Renal pelvis (tissue), 4 donors: Measurements from ENCODE around the gene ARL2. TPM values are rescaled to one million over a fixed set of nuclear protein-coding genes. Genes with fewer than 3 reads are reported as not detected.

Experiments used
- DNase-seq: peaks from one replicate; pipeline ENCODE4 v3.0.0-alpha.2; 2013
- polyA plus RNA-seq, 3 donors: library from polyadenylated mRNA; unstranded; fragments of 120-200 nt; gene quantifications; one replicate each; pipeline ENCODE4 v1.2.1, GENCODE V29; 2013; ENCODE audit not compliant: insufficient read length in 3 of 3

Gene ARL2
- polyA plus RNA-seq, 3 donors = 62.8 to 73.0 (median 71.0) TPM

DNA sequence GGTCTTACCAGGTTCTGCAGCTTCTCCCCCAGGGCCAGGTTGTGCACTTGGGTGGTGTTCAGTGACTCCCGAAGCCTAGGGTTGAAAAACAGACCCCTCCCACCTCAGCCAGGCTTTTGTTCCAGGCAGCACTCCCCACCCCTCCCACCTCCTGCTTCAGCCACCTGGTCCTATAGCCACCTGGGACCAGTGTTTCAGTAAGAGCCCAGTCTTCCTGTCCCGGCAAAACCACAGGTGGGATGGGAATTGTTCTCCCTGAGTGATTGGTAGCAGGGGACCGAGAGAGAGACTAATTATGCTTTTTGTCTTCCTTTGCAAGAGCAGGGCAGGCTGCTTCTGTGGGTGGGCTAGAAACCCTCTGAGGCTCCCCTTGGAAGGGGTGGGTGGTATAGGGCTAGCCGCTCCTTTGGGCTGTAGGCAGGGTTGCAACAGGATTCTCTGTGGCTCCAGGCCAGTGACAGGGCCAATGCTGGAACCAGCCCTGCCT is 52.9 kb downstream of the ARL2 start:
- DNase-seq = no peak

DNA sequence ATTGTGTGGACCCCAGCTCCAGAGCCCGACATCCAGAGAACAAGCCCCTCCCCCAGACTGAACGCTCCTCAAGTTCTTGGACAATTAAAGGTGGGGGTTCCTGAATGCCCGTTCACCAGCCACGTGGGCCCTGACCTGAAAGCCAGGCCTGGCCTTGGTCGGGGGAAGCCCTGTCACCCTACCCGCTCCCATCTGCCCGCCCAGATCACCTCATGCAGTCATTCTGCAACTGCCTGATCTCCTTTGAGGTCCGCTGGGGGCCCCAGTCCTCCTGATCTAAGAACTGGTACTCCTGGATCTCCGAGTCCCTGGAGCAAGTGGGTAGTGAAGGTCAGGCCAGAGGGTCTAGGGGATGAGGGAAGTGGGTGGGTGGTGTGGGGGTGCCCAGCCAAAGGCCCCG is 53.5 kb downstream of the ARL2 start:
- DNase-seq = no peak

DNA sequence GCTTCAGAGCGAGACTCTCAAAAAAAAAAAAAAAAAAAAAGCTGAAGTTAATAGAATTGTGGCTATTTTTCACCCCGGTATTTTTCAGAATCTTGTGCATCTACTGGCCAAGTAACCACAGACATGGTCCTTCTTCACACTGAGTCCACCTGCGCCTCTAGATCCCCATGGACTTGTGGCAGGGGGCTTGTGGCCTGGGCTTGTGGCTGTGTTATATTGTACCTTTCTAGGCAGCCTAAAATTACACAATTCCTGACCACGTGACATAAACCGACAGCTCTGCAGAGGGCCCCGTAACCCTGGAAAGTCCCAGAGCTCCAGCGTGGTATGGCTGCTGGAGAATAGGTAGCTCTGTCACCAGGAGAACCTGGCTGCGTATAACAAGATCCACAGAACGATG is 55.3 kb downstream of the ARL2 start:
- no peak for DNase-seq

Other genes starting within 250 kb of the ARL2 start
- 100 to 1,000 TPM; 315 to 492 (median 440) TPM for gene SF1, start 235.6 kb upstream of the ARL2 start, polyA plus RNA-seq
- 10 to 100 TPM; 20.4 to 27.6 (median 23.0) TPM for gene MAP4K2, start 210.9 kb upstream of the ARL2 start, polyA plus RNA-seq
- 10 to 100 TPM; 44.7 to 49.1 (median 45.6) TPM for gene MEN1, start 203.6 kb upstream of the ARL2 start, polyA plus RNA-seq
- 1 to 10 TPM; 6.0 to 8.1 (median 8.0) TPM for gene CDC42BPG, start 169.5 kb upstream of the ARL2 start, polyA plus RNA-seq
- 10 to 100 TPM; 61.6 to 73.4 (median 68.3) TPM for gene EHD1, start 135.5 kb upstream of the ARL2 start, polyA plus RNA-seq
- gene ATG2A, start 97.0 kb upstream of the ARL2 start, polyA plus RNA-seq = 10 to 100 TPM; 21.7 to 24.1 (median 23.3) TPM
- 10 to 100 TPM; 14.7 to 18.4 (median 17.7) TPM for gene PPP2R5B, start 89.5 kb upstream of the ARL2 start, polyA plus RNA-seq
- gene GPHA2, start 78.3 kb upstream of the ARL2 start, polyA plus RNA-seq = 1 to 10 TPM; 2.0 to 3.7 (median 2.1) TPM
- gene MAJIN, start 42.1 kb upstream of the ARL2 start, polyA plus RNA-seq = 1 to 10 TPM; 1.0 to 1.4 (median 1.3) TPM
- gene BATF2, start 17.2 kb upstream of the ARL2 start, polyA plus RNA-seq = 1 to 10 TPM; 3.1 to 3.2 (median 3.1) TPM
- 10 to 100 TPM; 31.7 to 32.7 (median 32.0) TPM for gene SNX15, start 13.3 kb downstream of the ARL2 start, polyA plus RNA-seq
- gene SAC3D1, start 27.1 kb downstream of the ARL2 start, polyA plus RNA-seq = 10 to 100 TPM; 14.1 to 18.2 (median 14.6) TPM
- 10 to 100 TPM in 2 of 3 donors, 1 to 10 TPM in 1; 8.7 to 13.5 (median 11.3) TPM for gene NAALADL1, start 44.4 kb downstream of the ARL2 start, polyA plus RNA-seq
- gene CDCA5, start 69.9 kb downstream of the ARL2 start, polyA plus RNA-seq = 10 to 100 TPM; 18.3 to 23.6 (median 22.6) TPM
- 10 to 100 TPM; 30.4 to 37.1 (median 35.4) TPM for gene ZFPL1, start 70.1 kb downstream of the ARL2 start, polyA plus RNA-seq
- 100 to 1,000 TPM; 120 to 154 (median 140) TPM for gene VPS51, start 82.1 kb downstream of the ARL2 start, polyA plus RNA-seq
- 100 to 1,000 TPM in 1 of 3 donors, 10 to 100 TPM in 2; 88.7 to 100 (median 97.5) TPM for gene TM7SF2, start 97.7 kb downstream of the ARL2 start, polyA plus RNA-seq
- gene ZNHIT2, start 103.5 kb downstream of the ARL2 start, polyA plus RNA-seq = 10 to 100 TPM in 1 of 3 donors, 1 to 10 TPM in 2; 7.8 to 12.4 (median 9.9) TPM
- gene FAU, start 108.0 kb downstream of the ARL2 start, polyA plus RNA-seq = 100 to 1,000 TPM; 706 to 910 (median 772) TPM
- 10 to 100 TPM; 58.8 to 63.2 (median 63.2) TPM for gene MRPL49, start 108.2 kb downstream of the ARL2 start, polyA plus RNA-seq
- 10 to 100 TPM; 48.6 to 51.8 (median 49.6) TPM for gene SYVN1, start 120.4 kb downstream of the ARL2 start, polyA plus RNA-seq
- gene SPDYC, start 156.1 kb downstream of the ARL2 start, polyA plus RNA-seq = under 1 TPM in 1 of 3 donors, not detected in 2; 0.17 TPM
- gene CAPN1, start 167.8 kb downstream of the ARL2 start, polyA plus RNA-seq = 100 to 1,000 TPM; 109 to 112 (median 109) TPM
- gene POLA2, start 247.8 kb downstream of the ARL2 start, polyA plus RNA-seq = 10 to 100 TPM; 27.6 to 35.0 (median 30.3) TPM